GM21515 (cell line): Measurements from ENCODE around the gene NPTN.

Experiments used
- ATAC-seq: cut with Tn5 transposase; IDR thresholded peaks from one replicate; pipeline ENCODE4 v1.9.1; 2021; ENCODE audit not compliant: unreplicated experiment

The NPTN gene

DNA sequence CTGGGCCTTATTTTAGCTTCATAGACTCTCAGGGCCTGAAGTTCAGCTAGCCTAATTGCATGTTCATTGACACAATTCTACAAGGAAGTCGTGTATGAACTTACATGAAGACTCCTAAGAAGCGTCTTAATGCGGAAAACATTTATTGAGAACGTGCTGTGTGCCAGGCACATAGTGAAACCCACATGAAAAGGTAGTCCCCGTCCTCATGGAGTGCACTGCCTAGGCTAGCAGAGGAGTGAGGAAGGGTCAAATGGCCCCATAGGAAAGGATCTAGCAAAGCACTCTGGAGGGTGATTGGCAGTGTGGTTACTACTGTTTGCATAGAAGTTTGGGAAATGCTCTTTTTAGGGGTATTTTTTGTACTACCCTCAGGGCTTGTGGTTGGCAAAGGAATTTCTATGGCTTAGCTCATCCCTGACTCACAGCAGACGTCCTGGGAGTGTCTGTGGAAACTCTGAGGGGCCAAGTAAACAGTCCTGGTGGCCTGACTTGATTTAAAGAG, 854 bp upstream of the NPTN start:
- ATAC-seq: no peak

DNA sequence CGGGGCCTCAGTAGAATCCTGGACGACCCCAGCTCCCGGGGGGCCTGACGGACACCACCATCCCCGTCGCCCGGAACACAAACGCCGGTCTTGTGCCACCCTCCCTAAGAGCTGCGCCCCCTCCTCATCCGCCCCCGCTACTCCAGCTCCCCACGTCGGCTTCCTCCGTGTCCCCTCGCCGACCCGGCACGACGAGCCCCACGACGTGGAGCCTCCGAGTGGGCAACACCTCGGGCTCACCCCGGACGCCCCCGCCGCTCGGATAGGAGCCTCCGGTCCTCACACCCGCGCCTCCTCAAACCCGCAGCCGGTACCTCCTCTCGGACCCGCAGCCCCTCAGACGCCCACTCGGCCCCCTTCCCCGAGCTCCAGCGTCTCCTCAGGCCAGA, 525 bp downstream of the NPTN start:
- peak; percentile 10 for ATAC-seq

GRCh38 chr15:73631915-73632669, 1.1 kb downstream of the NPTN start:
- ATAC-seq: no peak

- ATAC-seq: no peak
Observed at GRCh38 chr15:73630921-73631362, 2.2 kb downstream of the NPTN start.

DNA sequence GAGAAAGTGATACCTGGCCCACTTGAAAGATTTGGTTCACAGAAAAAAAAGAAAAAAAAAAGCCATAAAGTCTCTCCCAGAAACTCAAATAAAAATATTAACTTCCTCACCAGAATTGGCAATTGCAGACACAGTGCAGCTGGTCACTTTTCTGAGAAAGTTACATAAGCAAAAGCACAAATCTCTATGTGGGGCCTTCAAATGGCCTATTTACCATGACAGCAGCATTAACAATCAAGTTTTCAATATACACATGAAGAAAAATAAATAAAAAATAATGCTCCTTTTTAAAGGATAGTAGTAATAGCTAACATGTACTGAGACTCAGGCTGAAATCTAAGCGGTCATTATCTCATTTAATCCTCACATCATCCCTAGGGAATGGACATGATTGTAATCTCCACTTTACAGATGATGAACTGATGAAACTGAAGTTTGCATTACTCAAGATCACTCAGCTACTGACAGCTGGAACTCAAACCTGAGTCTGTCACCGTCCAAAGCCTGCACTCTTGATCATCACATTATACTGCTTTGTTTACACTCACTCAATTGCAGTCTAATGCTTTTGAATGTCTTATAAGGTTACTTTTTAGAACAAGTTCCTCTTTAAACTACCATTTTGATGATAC, 3.3 kb downstream of the NPTN start:
- ATAC-seq: no peak

GRCh38 chr15:73628976-73629797, 4.0 kb downstream of the NPTN start:
- ATAC-seq: no peak

DNA sequence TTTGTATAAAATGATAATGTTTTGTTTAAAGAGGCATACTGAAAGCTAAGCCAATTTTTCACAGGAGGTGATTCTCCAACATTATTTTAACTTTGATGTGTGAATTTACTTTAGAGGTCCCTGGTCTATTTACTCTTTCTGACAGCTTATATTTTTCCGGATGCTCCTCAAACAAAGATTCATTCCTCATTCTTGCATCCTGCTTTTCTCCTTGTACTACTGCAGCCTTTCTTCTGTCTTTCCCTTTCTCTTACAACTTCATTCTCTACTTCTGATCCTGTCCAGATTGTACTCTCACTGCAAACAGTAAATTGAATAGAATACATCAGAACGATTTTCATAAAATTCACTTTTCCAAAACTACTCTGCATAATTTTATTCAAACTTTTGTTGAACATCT, 5.1 kb downstream of the NPTN start:
- ATAC-seq: no peak

DNA sequence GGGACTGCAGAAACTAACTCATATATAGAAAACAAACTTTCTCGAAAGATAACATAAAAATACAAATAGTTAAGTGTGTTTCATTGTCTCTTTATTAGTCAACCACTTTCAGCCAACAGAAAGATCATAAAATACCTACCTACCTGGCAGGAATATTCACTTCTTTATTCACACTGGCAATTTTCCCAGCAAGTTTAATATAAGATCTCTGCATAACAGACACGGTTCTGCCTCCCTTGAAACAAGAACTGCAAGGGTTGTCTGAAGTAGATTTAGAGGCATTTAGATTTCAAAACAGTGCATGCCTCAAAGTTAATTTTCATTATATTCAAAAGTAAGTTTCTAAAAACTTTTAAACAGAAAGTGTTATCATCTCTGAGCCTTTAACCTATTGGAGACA, 7.1 kb downstream of the NPTN start:
- ATAC-seq: no peak

DNA sequence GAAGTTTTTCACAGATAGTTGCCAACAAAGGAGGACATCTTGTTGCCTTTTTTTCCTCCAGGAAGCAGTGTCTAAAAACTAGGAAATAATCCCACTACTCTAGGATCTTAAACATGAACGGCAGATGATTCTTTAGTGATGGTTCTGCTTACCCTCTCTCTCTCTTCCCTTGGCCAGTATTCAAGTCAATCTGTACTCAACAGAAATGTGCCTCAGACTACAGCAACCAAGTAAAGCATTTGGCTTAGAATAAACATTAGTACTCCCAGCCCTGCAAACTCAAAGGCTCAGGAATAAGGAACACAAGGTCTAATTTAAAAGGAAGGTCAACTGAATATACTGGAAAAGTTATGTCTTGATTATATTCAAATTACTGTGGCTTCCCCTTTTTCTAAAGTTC, 8.7 kb downstream of the NPTN start:
- ATAC-seq: no peak

DNA sequence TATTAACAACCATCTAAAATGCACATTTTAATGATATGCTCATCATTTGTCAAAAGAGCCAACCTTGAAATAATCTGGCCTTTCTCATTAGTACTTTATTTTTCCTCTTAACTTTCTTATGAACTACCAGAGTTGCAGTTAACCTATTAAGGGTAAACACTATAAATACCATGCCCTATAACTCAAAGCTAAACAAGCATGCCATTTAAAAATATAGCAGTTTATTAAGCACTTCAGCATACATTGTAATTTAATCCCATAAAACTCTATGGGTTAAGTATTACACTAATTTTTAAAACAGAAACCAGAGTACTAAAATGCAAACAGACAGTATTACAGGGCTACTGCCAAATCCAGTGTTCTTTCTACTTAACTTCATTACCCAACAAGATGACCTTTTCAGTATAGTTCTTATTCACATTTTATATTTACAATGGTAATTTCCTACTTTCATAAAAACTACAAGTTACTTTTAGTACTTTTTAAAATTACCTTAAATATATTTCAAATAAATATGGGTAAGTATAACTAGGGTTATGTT, 11.8 kb downstream of the NPTN start:
- ATAC-seq: no peak

DNA sequence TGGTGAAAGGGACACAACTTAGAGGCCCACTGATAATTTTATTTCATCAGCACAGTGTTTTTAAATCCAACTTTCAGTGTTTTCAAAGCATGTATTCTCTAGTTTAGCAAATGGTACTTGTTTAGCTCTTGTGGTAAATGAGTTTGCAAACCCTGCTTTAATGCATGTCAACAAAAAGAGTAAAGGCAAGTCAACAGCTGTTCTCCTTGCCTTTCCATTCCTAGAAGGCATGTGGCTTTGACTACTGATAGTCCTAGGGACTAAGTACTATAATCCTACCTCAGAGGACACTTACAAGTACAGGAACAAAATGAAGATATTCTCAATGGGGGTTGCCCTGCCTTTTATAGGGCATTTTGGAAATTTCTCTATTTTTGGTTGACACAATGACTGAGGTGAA, 13.1 kb downstream of the NPTN start:
- ATAC-seq: no peak

- ATAC-seq: no peak
Observed at GRCh38 chr15:73617913-73618312, 15.3 kb downstream of the NPTN start.

DNA sequence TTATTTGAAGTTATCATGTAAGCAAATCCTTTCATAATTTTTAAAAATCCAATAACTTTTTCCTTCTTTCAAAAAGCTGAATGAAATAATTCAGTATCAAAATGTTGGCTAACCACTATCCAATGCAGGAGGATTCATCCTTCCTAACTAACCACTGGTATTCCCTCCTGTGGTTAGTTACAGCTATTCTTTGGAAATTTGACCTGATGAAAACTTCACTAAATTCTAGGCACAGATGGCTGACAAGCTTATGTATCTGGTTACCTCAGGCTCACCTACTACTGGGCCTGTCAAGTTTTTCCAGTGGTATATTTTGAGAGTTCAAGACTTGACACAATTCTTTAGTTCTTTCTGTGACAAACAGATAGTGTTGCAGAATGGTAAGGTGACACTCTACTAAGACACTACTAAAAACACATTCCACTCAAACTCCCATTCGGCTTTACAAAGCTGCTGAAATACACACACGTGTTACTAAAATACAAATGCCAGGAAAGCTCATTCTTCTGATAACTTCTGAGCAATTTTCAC, 15.8 kb downstream of the NPTN start:
- no peak for ATAC-seq

DNA sequence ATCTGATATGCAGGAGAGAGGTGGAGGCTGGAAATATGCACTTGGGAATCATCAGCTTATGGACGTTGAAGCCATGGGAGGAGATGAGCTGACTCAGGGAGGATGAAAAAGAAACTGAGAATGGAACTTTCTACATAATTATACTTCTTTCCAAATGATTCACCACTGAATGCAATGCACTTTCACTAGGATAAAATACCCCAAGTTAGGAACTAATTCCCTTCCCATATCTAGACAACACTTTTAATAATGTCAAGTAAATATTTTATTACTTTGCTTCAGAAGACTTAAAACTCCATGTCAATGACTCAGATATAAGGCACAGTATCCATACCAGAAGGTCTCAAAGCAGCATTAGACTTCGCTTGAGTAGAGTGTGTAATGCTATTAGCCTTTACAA, 24.2 kb downstream of the NPTN start:
- no peak for ATAC-seq

DNA sequence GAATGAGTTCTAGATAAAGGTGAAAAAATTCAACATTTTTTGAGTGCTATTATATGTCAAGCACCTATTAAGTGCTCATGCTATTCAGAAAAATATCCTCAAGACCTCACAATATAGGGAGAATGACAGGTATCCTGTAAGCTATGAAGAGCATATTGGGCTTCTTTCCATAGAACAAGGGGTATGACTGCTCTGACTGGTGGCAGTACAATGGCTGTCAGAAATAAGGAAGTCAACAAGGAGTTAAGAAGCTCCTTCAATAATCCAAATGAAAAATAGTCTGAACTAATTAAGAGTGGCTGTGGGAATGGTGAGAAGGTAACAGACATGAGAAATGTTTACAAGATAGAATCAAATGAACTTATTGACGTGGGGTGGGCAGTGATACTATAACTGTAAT, 24.7 kb downstream of the NPTN start:
- ATAC-seq: no peak

DNA sequence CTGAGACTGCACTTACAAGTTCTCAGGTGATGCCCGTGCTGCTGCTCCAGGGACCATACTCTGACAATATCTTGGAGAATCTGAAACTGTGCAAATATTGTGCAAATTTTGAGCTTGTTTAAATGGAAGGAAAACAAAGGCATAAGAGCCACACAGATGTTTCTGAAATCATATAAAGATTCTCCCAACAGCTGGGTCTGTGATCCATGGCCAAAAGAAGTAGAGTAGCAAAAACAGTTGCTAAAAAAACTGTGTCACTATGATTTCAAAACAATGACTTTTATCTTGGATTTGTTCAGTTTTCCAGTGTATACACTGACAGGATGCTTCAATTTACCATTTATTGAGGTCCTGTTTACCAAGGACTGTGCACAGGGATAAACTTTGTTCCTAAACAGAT, 25.3 kb downstream of the NPTN start:
- no peak for ATAC-seq

DNA sequence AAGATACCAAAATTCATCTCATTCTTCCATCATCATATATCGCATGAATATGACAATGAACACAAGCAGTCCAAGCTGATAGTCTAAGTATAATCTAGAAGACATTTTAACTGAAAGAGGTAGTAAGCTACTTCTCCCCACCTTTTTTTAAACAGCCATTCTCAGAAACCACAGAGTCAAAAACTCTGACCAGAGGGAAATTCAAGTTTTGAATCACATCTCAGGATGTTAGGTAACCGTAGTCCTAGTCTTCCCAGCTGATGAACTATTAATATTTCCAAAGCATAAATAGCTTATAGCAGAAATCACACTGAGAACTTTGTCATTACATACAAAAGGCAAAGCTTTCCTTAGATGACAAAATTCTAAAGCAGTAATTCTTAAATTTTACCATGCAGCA, 25.8 kb downstream of the NPTN start:
- peak; percentile 49 for ATAC-seq

DNA sequence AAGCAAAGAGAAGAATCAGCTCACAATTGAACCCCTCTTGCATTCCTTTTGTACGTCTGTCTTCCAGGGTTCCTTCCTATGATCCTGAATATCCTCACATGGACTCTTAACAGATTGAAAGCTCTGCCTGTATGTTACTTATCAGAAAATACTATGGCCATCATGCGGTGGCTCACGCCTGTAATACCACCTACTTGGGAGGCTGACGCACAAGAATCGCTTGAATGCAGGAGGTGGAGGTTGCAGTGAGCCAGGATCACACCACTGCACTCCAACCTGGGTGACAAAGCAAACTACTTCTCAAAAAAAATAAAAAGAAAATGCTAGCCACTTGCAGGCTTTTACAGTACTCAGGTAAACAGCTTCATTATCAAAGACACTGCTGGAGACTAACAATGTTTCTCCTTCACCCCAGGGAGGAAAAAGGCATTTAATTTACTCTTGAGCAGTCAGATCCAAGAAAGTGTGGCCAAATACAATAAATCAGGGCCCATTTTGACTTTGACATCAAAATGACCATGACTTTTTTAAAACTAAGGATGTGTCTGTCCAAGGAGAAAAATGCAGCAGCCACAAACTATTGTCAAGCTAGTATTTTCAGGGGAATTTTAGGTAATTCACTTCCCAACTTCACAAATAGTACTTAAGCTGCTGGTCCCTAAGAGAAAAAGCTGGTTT, 27.3 kb downstream of the NPTN start:
- no peak for ATAC-seq

- ATAC-seq: no peak
Observed at GRCh38 chr15:73604477-73604876, 28.7 kb downstream of the NPTN start.

GRCh38 chr15:73602992-73603391, 30.2 kb downstream of the NPTN start:
- ATAC-seq: no peak

DNA sequence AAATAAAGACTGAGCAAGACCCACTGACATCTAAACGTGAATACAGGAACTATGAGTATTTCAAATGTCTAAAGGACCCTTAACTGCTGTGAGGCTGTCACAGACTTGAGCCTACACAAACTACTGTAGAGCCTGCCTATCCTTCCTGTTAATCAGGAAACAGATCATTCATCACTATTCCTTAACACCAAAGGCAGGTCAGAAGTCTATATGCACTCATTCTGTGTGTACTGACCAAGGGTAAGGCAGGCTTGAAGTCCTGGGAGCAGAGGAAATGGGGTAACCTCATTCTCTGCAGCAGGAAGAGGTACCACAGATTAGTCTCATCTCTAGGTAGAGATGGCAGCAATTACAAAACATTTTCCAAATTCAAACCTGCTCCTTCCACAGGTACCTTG, 30.7 kb downstream of the NPTN start:
- ATAC-seq: no peak
